ENCODE measurements around the gene ZDHHC11.
"Not testable (repeated sequence)": the region's sequence is repeated elsewhere in the genome, so short reads cannot be mapped to it uniquely, and the experiment has no call there.

Gene ZDHHC11

DNA sequence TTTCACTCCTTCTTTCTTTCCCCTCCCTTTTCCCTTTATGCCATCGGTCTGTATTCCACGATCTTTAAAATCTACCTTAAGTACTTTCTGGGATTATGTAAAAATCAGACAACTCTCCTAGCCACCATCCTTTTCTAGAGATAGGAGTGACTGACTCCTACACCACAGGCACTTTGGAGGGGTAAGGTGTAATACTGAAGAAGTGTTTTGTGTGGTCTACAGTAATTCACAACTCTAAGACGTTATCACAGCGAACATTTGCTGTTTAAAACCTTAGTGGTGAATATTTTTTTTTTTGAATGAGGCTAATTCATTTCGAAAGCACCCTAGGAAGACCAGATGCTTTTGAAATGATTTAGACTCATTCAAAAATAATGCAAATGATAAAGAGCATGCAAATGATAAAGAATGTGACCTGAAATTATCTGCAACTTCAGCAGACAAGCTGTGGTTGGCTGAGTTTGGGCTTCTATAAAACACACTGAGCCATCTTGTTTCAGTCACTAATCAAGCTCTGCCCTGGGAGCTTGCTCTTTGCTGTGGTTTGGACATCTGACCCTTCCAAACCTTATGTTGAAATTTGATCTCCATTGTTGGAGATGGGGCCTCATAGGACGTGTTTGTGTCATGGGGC, 52.2 kb downstream of the ZDHHC11 start:
- DNase-seq = not testable (repeated sequence)

DNA sequence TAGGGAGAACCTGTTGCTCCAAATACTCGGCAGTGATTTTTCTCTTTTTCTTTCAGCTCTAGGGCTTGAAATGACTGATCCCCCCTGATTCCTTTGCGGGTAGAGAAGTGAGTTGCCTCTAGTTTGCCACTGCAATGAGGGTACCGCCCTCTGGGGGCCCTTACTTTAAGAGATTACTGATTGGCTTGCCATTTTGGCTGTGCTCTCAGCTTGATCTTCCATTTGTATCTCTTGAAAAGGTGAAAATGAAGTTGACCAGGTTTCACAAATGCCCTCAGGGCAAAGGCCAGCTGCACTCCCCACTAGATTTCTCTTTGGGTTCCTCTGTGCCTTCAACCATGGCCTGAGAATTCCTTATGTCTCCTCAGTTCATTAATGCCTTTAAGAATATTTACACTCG, 52.8 kb downstream of the ZDHHC11 start:
- DNase-seq = not testable (repeated sequence)

DNA sequence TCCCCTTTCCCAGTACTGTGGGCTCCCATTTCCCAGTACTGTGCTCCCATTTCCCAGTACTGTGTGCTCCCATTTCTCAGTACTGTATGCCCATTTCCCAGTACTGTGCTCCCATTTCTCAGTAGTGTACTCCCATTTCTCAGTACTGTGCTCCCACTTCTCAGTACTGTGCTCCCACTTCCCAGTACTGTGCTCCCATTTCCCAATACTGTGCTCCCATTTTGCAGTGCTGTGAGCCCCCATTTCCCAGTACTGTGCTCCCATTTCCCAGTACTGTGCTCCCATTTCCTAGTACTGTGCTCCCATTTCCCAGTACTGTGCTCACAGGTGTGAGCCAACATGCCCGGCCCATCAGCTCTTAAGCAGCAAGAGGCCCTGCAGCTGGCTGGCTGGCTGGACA, 54.9 kb downstream of the ZDHHC11 start:
- DNase-seq = not testable (repeated sequence)

DNA sequence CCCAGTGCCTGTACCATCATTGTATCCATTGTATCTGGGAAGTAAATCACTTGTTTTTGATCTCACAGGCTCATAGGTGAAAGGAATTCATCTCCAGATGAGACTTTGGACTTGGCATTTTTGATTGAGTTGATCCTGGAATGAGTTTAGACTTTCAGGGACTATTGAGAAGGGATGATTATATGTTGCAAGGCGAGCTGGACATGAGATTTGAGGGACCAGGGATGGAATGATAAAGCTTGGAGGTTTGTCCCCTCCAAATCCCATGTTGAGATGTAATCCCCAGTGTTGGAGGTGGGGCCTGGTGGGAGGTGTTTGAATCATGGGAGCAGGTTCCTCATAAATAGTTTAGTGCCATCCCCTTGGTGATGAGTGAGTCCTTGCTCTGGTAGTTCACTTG, 55.8 kb downstream of the ZDHHC11 start:
- DNase-seq = not testable (repeated sequence)

DNA sequence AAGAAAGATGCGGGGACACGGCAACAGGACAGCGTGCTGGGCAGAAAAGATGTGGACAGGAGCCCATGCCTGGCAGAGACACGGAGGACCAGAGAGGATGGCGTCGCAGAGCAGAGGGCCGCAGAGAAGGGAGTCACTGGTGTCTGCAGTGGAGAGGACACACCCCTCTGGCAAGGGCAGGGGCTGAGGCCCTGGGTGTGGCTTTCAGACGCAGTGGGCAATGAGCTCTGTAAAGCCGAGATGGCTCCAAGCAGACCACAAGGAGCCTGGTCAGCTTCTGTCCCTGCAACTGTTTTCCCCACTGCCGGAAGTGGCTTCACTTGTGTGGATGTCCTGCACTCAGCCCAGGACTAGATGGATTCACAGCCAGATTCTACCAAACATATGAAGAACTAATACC, 62.1 kb downstream of the ZDHHC11 start:
- DNase-seq = not testable (repeated sequence)

DNA sequence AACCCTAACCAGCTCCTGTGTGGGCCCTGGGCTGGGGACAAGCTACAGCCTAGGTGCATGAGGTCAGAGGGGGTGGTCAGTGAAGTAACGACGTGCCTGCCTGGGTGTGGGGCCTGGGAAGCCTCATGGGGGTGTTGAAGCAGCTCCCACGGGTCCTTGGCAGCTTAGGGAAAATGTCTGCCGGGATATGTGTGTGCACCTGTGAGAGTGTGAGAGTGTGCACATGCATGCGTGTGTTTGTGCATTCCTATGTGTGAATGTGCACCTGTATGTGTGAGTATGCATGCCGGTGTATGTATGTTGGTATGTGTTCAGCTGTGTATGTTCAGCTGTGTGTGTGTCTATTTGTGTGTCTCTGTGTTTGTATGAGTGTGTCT, 62.9 kb downstream of the ZDHHC11 start:
- DNase-seq = not testable (repeated sequence)

DNA sequence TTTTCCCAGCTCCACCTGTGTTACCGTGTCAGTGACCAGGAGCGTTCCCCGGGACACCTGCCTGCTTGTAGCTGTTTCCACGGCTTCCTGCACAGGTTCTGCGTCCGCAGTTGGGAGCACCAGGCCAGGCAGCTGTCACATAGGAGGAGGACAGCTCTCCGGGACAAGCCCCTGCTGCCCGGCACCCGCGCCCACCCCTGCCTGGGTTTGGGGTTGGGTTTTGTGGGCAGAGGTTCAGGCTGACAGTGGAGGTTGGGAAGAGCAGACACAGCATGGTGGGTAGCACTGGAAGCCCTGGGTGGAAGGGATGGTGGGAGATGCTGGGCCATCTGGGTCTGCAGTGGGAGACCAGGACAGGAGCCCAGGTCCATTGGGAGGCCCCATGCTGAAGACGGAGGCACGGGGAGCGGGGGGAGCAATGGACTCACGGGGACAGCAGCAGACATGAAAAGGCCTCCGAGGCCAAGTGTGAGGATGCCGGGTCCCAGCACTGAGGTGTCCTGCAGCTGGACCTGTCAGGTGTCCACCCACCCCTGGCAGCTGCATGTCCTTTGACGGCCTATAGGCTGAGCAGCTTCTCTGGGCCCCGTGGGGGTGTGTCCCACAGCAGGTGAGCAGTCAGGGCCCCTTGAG, 63.4 kb downstream of the ZDHHC11 start:
- DNase-seq = not testable (repeated sequence)

DNA sequence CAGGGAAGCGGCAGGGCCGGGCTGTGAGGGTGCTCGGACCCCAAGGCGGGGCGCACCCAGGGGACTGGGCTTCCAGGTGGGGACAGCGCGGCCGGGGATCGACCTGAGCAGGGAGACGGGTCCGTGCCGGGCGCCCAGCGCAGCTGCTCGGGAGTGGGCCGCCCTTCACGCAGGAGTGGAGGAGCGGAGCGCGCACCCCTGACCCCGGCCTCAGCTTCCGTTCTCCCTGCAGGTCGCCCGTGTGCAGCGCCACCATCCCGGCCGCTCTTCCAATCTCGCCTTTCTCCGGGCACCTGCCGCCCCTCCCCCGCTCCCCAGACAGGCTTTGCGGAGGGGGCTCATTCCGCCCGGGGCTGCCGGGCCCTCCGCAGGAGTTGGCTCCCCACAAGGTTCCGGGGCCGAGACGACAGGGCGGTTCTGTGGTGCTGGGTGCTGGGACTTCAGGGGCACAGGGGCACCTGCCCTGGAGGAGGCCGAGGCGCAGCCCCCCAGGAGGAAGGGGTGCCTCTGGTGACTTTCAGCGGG, 65.5 kb downstream of the ZDHHC11 start:
- DNase-seq = peak; percentile 12

DNA sequence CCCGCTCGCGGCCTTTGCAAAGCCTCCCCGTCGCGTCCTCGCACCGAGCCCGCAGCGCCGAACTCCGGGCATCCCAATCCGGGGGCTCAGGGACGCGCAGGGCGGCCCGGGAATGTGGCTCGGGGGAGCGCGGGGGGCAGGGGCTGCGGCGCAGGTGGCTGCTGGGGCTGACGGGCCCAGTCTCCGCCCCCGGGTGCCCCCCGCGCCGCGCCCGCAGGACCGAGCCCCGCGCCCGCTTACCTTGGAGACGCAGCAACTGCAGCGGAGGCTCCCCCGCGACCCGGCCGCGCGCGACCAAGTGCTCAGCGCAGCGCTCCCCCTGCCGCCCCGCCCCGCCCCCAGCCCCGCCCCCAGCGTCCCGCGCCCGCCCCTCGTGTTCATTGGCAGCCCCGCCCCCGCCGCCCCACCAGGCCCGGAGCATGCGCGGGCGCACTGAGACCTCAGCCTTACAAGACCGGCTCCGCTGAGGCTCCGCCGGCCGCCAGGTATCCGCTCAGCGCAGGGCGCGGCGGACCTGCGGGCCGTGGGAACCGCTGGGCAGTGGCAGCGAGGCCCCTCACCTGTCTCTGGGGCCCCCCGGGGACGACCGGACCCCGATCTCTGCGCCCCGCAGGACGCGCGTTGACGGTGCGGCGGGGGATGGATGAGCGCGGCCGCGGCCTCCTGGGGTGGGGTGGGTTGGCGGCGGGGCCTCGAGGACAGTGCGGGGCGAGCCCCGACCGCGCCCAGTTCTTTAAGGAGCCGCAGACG, 66.2 kb downstream of the ZDHHC11 start, which contains the start of gene ZDHHC11B:
Gene ZDHHC11B, minus strand, starts transcription at position 302 of the 750 bp plus-strand sequence. CDS start 17,810 bp downstream, outside the sequence.
- DNase-seq = peak; percentile 93

DNA sequence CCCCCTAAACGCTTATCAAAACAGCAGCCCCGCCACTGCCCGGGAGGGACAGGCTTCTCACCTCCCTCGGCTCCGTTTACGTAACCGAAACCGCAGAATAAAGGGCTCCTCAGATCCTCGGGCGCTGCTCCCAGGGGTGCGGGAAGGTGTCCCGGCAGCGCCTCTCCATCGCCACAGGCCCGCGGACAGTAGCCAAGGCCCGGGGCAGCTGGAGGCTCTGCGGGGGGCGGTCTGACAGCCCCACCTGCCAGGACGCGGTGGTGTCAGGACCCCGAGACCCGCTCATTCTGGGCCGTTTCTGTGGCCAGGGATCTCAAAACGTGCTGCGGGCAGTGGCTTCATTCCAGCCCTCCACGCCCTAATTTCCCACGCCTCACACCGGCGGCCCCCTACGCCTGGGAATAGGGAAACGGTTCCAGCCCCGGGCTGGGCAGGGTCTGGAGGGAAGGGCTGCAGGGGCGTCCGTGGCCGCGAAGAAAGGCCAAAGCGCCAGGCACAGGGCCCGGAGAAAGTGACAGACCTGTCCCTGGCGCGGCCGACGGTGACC, 66.8 kb downstream of the ZDHHC11 start:
- DNase-seq = peak; percentile 30

DNA sequence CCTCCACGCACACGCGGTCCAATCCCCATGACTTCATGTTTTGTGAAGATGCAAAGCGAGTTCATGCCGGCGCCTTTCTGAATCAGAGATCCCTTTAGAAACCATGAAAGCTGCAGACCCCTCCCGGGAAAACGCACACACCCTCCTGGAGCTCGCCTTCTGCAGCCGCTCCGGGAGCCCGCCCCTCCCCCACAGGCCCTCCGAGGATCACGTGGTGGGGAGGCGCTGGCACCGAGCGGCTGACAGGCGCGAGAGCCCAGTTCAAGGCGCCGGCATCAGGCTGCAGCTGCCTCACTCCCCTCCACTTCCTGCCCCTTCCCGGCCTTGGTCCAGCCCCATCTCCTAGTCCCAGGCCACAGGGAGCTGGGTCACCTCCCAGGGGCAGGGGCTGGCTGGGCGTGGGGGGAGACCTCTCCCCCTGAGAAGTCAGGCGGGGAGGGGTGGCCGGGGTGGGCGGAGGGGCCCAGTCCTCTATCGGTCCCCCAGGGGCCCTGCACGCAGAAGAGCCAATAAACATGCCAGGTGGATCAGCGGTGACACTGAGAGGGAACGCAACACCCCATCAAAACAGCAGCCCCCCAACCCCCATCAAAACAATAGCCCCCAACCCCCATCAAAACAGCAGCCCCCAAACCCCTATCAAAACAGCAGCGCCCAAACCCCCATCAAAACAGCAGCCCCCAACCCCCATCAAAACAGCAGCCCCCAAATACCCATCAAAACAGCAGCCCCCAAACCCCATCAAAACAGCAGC, 67.6 kb downstream of the ZDHHC11 start:
- not testable (repeated sequence) for DNase-seq

DNA sequence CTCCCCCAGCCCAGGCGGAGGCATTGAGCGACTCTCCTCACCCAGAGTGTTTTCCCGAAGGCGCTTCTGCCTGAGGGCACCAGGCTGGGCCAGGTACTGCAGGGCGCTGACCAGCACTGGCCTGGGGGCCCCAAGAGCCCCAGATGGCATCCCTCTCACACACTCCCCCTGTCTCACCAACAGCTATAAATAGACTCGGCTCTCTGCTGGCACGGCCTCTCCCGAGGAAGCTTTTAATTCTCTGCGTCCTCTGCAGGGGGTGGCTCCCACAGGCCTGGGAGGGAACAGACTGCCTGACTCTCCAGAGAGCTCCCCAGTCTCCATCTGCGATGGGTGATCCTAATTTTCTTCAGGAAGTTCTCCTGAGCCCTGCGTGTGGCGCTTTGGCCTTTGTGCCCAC, 68.4 kb downstream of the ZDHHC11 start:
- DNase-seq = not testable (repeated sequence)

DNA sequence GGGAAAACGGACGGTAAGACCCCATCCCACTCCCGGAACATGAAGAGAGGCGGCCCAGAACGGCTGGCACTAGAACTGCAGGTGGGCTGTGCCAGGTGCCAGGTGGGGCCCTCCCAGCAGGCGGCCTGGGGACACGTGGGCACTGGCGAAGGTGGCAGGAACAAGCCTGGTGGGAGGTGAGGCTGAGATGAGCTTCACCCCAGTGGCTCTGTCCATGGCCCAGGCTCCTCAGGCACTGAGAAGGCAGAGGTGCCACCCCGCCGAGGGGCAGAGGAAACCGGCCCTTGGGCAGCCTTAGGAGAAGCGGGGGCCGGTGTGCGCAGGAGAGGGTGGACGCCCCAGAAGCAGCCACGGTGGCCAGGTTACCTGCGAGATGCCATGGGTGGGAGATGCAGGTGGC, 70.2 kb downstream of the ZDHHC11 start:
- not testable (repeated sequence) for DNase-seq

DNA sequence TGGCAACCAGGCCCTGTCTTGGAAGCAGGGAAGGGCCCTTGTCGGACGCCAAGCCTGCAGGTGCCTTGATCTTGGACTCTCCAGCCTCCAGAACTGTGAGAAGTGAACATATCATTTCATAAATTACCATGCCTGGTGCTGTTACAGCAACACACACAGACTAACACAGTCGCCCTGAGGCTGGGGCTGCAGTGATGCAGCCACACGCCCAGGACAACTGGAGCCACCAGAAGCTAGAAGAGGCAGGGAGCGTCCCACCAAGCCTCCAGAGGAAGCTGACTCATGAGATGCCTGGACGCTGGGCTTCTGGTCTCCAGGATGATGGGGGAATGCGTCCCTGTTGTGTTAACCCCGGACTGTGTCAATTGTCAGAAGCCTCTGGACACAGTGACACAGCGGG, 71.8 kb downstream of the ZDHHC11 start:
- not testable (repeated sequence) for DNase-seq

DNA sequence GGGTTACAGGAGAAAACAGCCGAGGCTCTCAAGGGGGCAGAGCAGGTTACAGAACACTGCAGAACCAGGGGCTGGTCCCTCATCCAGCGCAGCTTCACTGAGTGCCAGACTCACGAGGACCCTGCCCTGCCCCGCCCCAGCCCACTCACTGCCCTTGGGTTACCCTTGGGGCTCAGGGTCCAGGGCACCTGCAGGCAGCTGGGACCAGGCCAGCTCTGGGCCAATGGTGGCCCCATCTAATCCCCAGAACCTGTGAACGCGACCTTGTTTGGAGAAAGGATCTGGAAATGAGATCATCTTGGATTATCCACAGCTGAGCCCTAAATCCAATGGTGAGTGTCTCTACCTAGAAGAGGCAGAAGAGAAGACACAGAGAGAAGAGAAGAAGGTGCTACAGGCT, 72.4 kb downstream of the ZDHHC11 start:
- DNase-seq = not testable (repeated sequence)

DNA sequence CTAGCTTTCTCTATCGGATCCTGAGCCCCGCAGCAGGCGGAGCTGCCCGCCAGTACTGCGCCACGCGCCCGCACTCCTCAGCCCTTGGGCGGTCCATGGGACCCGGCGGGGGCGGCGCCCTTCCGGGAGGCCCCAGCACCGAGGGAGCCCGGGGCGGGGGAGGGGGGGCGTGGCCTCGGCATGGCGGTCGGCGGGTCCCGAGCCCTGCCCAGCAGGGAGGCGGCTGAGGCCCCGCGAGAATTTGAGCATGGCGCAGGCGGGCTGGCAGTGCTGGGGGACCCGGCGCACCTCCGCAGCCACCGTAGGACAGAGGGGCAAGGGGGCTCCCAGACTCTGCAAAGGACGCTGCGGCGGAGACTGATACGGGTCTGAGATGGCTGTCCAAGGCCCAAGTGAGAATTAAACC, 73.0 kb downstream of the ZDHHC11 start:
- DNase-seq = no peak

DNA sequence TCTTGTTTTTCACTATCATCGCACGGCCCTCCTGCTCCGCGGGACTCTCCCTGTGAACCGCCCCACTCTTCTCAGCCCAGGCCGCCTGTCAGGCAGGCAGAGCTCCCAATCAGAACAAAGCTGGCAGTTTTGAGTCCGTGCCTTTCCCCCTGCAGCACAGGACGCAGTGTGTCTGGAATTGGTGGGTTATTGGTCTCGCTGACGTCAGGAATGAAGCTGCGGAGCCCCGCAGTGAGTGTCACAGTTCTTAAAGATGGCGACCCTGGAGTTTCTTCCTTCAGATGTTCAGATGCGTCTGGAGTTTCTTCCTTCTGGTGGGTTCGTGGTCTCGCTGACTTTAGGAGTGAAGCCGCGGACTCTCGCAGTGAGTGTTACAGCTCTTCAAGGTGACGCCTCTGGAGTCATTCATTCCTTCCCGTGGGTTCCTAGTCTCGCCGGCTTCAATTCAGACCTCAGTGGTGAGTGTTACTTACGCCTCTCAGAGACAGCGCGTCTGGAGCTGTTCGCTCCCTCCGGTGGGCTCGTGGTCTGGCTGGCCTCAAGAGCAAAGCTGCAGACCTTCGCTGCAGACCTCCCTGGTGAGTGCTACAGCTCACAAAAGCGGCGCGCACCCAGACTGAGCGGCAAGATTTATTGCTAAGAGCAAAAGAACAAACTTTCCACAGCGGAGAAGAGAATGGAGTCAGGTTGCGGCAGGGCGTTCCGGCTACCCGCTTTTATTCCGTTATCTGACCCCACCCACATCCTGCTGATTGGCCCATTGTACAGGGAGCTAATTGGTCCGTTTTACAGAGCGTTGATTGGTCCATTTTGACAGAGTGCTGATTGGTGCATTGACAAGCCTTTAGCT, 73.7 kb downstream of the ZDHHC11 start:
- DNase-seq = no peak

DNA sequence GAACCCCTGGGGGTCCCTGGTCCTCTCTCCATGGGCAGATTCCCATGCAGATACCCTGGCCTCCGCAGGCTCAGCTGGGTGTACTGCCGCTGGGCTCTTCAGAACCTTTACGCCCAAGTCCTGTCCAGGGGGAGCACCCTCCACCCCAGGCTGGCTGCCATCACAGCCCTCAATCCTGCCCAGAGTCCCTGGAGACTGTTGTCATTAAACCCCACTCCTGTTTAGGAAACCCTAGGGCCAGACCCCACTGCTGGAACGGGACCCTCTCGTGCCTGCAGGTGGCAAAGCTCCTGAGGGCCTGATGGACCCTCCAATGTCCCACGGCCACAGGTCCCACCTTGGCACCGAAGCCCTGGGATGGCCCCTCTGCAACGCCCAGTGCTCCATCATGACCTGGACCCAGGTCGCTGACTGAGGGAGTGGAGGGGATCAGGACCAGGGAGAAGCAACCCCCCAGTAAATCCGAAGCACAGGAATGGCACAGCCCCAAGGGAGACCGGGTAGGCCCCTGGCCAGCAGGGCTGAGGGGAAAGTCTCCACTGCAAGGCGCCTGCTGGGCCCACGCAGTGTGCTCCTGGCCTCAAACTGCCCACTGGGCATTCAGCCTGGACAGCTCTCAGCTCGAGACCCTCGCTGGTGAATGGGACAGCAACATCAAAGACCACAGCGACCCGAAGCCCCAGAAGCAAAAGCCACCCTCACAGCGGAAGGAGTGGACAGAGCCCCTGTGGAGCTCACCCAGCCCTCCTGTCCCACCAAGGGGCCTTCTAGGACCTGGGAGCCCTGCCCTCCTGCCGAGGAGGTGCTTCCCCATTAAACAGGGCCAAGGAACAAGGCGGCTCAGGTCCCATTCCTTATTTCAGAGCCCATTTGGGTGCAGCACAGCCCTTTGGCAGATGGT, 74.6 kb downstream of the ZDHHC11 start:
- no peak for DNase-seq

DNA sequence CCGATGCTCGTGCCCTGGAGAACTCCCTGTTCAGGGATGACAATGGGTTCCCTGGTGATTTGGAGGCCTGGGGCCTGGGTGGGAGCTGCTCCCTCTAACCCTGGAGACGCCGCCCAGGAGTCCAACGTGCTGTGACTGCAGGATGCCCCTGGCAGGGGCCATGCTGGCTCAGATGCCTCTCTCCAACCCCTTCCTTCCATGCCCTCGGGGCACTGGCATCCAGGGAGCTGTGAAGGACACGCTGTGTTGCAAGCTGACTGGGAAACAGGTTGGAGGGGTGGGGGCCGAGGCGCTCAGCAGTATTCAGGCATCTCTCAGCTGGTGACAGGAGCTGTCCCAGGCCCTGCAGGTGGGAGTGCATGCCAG, 75.2 kb downstream of the ZDHHC11 start:
- not testable (repeated sequence) for DNase-seq

DNA sequence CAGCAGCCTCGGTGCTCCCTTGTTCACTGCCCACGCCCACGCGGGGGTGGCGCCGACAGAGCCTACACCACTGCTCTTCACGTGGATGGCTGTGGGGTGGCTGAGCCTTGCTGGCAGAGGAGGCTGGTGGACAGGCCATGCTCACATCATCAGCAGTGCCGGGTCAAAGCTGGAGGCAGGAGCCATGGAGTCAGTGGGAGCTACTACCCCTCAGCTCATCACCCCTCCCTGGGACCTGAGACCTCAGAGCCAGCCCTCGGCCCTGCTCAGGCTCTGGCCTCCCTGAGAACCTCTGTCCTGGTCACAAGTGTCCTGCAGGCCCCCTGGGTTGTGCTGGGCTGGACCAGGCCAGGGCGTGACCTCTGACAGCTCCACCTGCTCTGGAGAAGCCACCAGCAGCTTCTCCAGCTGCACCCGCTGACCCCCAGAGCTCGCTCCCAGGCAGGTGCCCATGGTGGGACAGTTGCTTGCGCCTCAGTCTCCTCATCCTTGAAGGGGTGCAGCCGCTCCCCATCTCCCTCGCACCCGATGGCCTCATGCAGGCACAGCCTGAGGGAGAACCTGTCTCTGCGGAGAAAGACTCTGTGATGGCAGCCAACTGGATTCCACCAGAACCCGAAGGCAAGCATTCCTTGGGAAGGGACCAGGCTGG, 75.8 kb downstream of the ZDHHC11 start:
- DNase-seq = not testable (repeated sequence)
